ENCODE results near the gene MYH11. TPM values are rescaled to one million over a fixed set of nuclear protein-coding genes. Genes with fewer than 3 reads are reported as not detected.
A peak's percentile ranks its signal among the peaks of the same experiment; 100 is the strongest.

The MYH11 gene
- total RNA-seq, 1 donor from 2014 or later, result 694 TPM

GRCh38 chr16:15686287-15686686 lies 170.5 kb downstream of the MYH11 start:
- intact Hi-C loops (cut with DNase I), result no loop called here
- no peak for DNase-seq (ENCODE audit: low spot score in 2 of 2)
- TF ChIP-seq CTCF (IDR thresholded peaks at IDR 0.05), result no peak
- no peaks in the 10 kb centered on the region for H3K27me3 ChIP-seq
- H3K36me3 ChIP-seq, result peaks cover 10 to 43% of the 10 kb centered on the region in 2 donors
- no peak overlapping the region for H3K4me3 ChIP-seq
- H3K4me1 ChIP-seq, result peaks cover 0 to 15% of the 10 kb centered on the region in 2 donors
- H3K9me3 ChIP-seq, result no peaks in the 10 kb centered on the region
- H3K27ac ChIP-seq, result no peak overlapping the region

DNA sequence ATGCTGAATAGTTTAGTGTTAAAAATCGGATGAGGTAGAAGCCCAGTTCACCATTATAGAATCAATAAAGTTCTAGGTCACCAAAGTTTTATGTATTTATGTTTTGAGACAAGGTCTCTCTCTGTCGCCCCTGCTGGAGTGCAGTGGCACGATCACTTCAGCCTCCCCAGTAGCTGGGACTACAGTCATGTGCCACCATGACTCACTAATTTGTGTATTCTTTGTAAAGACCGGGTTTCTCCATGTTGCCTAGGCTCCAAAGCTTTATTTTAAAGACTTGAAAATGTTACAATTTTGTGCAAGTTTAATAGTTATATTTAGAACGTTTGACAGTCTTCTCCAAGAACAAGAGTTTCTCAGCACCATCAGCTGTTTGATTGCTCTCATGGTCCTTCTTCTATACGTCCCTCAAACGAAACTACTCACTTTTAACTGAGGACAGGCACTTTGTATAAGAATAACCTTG lies 174.7 kb downstream of the MYH11 start:
- Histone ChIP-seq H3K4me3 (no peak overlapping the region), H3K9me3 (no peaks in the 10 kb centered on the region), H3K4me1 (peaks cover 0 to 8% of the 10 kb centered on the region in 2 donors), H3K36me3 (peaks cover 17 to 47% of the 10 kb centered on the region in 2 donors), H3K27me3 (no peaks in the 10 kb centered on the region), H3K27ac (peak overlapping the region in 1 of 2 donors; percentile 33)
- intact Hi-C loops (cut with DNase I), result no loop called here
- peak; percentile 33 to 84 for DNase-seq (ENCODE audit: low spot score in 2 of 2)
- peak; percentile 57 to 72 (median 60) for TF ChIP-seq CTCF (IDR thresholded peaks at IDR 0.05)

DNA sequence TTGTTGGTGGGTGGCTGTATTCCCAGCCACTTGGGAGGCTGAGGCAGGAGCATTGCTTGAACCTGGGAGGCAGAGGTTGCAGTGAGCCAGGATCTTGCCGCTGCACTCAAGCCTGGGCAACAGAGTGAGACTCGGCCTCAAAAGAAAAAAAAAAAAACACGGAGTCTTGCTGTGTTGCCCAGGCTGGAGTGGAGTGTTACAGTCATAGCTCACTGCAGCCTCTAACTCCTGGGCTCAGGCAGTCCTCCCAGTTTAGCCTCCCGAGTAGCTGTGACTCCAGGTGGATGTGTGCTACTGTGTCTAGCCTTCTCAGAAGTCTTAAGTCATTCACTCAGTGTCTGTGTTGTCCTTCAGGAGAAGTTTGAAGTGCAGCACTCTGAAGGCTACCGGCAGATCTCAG lies 179.4 kb downstream of the MYH11 start:
- DNase-seq (ENCODE audit: low spot score in 2 of 2), result no peak
- TF ChIP-seq CTCF (IDR thresholded peaks at IDR 0.05), result no peak
- Histone ChIP-seq H3K4me1 (peaks cover 5 to 6% of the 10 kb centered on the region in 2 donors), H3K36me3 (peaks cover 19 to 29% of the 10 kb centered on the region in 2 donors), H3K9me3 (no peaks in the 10 kb centered on the region), H3K4me3 (no peak overlapping the region), H3K27ac (no peak overlapping the region), H3K27me3 (no peaks in the 10 kb centered on the region)
- intact Hi-C loops (cut with DNase I), result no loop called here

DNA sequence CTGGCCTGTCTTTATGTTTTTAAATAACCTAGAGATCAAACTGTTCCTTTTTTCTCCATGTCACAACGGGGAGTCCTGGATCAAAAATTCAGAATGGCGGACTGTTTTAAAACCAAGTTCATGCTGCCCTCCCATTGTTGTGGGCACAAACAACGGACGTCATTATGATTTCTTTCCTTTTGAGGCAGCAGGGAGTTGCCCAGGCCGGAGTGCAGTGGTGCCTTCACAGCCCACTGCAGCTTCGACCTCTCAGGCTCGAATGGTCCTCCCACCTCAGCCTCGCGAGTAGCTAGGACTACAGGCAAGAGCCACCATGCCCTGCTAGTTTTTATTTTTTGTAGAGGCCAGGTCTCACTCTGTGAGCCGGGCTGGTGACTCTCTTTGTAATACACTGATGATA lies 180.3 kb downstream of the MYH11 start:
- H3K36me3 ChIP-seq, result peaks cover 19 to 29% of the 10 kb centered on the region in 2 donors
- intact Hi-C loops (cut with DNase I), result no loop called here
- H3K27ac ChIP-seq, result no peak overlapping the region
- no peak overlapping the region for H3K4me3 ChIP-seq
- no peaks in the 10 kb centered on the region for H3K9me3 ChIP-seq
- H3K27me3 ChIP-seq, result no peaks in the 10 kb centered on the region
- no peak for DNase-seq (ENCODE audit: low spot score in 2 of 2)
- H3K4me1 ChIP-seq, result peaks cover 6 to 10% of the 10 kb centered on the region in 2 donors
- TF ChIP-seq CTCF (IDR thresholded peaks at IDR 0.05), result no peak

GRCh38 chr16:15674571-15674970 lies 182.3 kb downstream of the MYH11 start:
- Histone ChIP-seq H3K4me3 (no peak overlapping the region), H3K27me3 (no peaks in the 10 kb centered on the region), H3K36me3 (peaks cover 17 to 32% of the 10 kb centered on the region in 2 donors), H3K9me3 (no peaks in the 10 kb centered on the region), H3K4me1 (peaks cover 6 to 9% of the 10 kb centered on the region in 2 donors), H3K27ac (peak overlapping the region in 1 of 2 donors; percentile 20)
- intact Hi-C loops (cut with DNase I), result no loop called here
- DNase-seq (ENCODE audit: low spot score in 2 of 2), result no peak
- no peak for TF ChIP-seq CTCF (IDR thresholded peaks at IDR 0.05)
